Duodenal mucosa (tissue), 2 donors: ENCODE data around the gene GNGT1.

Experiments
- H3K27ac ChIP-seq: one replicate; pipeline ENCODE4 v1.7.0; 2013; ENCODE audit warnings: low read depth, low read length
- H3K27me3 ChIP-seq, 2 donors: one replicate each; pipeline ENCODE4 v1.7.0; 2013; ENCODE audit warnings: low read length in 2 of 2, control low read depth in 1 of 2; ENCODE audit not compliant: insufficient read depth in 2 of 2, control insufficient read depth in 1 of 2
- H3K36me3 ChIP-seq, 2 donors: one replicate each; pipeline ENCODE4 v1.7.0; 2013; ENCODE audit warnings: low read length in 2 of 2, control low read depth in 1 of 2; ENCODE audit not compliant: insufficient read depth in 2 of 2, control insufficient read depth in 1 of 2
- H3K4me1 ChIP-seq, 2 donors: one replicate each; pipeline ENCODE4 v1.7.0; 2013; ENCODE audit warnings: low read length in 2 of 2, control low read depth in 1 of 2; ENCODE audit not compliant: insufficient read depth in 2 of 2, control insufficient read depth in 1 of 2
- H3K4me3 ChIP-seq, 2 donors: one replicate each; pipeline ENCODE4 v1.7.0; 2013; ENCODE audit warnings: low read length in 2 of 2, low read depth in 1 of 2
- H3K9ac ChIP-seq, 2 donors: one replicate each; pipeline ENCODE4 v1.7.0; 2013; ENCODE audit warnings: low read length in 2 of 2, low read depth in 1 of 2
- H3K9me3 ChIP-seq, 2 donors: one replicate each; pipeline ENCODE4 v1.7.0; 2013; ENCODE audit warnings: low read length in 2 of 2, control low read depth in 1 of 2; ENCODE audit not compliant: control insufficient read depth in 1 of 2

GNGT1 gene

GRCh38 chr7:93937818-93938217 lies 31.5 kb downstream of the GNGT1 start:
- Histone ChIP-seq H3K27ac (no peak overlapping the region), H3K9me3 (no peaks in the 10 kb centered on the region), H3K9ac (no peak overlapping the region), H3K27me3 (no peaks in the 10 kb centered on the region), H3K36me3 (no peaks in the 10 kb centered on the region), H3K4me3 (no peak overlapping the region), H3K4me1 (no peaks in the 10 kb centered on the region)

DNA sequence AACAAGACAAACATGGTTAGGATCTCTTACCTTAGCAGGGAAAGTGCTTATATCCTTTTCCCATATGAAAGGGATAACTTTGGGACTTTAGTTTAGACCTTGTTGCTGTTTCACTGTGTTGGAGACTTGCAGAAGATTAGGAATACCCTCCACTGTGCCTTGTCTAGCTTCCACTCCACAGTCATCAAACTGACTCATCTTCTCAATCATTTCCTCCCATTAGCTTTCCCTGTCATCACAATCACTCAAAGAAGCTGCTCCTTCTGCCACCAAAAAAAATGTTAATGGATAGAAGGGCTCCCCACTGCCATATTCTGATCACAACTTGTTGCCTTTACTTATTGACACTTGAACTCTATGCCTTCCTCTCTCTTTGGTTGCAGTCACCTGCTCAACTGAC lies 31.9 kb downstream of the GNGT1 start:
- Histone ChIP-seq H3K4me3 (no peak overlapping the region), H3K9ac (no peak overlapping the region), H3K9me3 (no peaks in the 10 kb centered on the region), H3K27ac (no peak overlapping the region), H3K4me1 (no peaks in the 10 kb centered on the region), H3K36me3 (no peaks in the 10 kb centered on the region), H3K27me3 (no peaks in the 10 kb centered on the region)

- Histone ChIP-seq H3K4me1 (no peaks in the 10 kb centered on the region), H3K27ac (no peak overlapping the region), H3K4me3 (no peak overlapping the region), H3K9me3 (no peaks in the 10 kb centered on the region), H3K36me3 (no peaks in the 10 kb centered on the region), H3K27me3 (no peaks in the 10 kb centered on the region), H3K9ac (no peak overlapping the region)
Measured at GRCh38 chr7:93941945-93942344, 35.6 kb downstream of the GNGT1 start.

GRCh38 chr7:93943816-93944540 lies 37.6 kb downstream of the GNGT1 start:
- Histone ChIP-seq H3K4me3 (no peak overlapping the region), H3K4me1 (no peaks in the 10 kb centered on the region), H3K36me3 (no peaks in the 10 kb centered on the region), H3K27me3 (no peaks in the 10 kb centered on the region), H3K27ac (no peak overlapping the region), H3K9me3 (no peaks in the 10 kb centered on the region), H3K9ac (no peak overlapping the region)

GRCh38 chr7:93944673-93945072 lies 38.3 kb downstream of the GNGT1 start:
- H3K27me3 ChIP-seq, result no peaks in the 10 kb centered on the region
- H3K36me3 ChIP-seq, result no peaks in the 10 kb centered on the region
- no peaks in the 10 kb centered on the region for H3K4me1 ChIP-seq
- H3K27ac ChIP-seq, result no peak overlapping the region
- no peak overlapping the region for H3K9ac ChIP-seq
- no peak overlapping the region for H3K4me3 ChIP-seq
- no peaks in the 10 kb centered on the region for H3K9me3 ChIP-seq

DNA sequence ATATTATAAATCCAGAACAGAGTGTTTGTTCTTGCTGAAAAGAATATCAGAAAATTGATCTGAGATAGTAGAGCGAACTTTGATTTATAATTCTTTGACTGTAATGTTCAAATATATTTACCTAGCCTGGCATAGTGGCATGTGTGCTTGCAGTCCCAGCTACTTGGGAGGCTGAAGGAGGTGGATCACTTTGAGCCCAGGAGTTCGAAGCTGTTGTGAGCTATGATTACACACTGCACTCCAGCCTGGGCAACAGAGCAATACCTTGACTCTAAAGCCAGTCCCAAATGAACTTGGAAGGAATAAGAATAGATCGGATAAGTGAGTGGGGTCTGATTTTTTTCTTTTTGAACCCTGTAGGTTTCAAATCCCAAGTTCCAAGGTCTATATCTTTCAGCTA lies 38.7 kb downstream of the GNGT1 start:
- no peaks in the 10 kb centered on the region for H3K4me1 ChIP-seq
- H3K27ac ChIP-seq, result no peak overlapping the region
- no peaks in the 10 kb centered on the region for H3K36me3 ChIP-seq
- H3K27me3 ChIP-seq, result no peaks in the 10 kb centered on the region
- H3K4me3 ChIP-seq, result no peak overlapping the region
- H3K9me3 ChIP-seq, result no peaks in the 10 kb centered on the region
- no peak overlapping the region for H3K9ac ChIP-seq

- Histone ChIP-seq H3K27ac (no peak overlapping the region), H3K27me3 (no peaks in the 10 kb centered on the region), H3K9ac (no peak overlapping the region), H3K4me3 (no peak overlapping the region), H3K9me3 (no peaks in the 10 kb centered on the region), H3K4me1 (no peaks in the 10 kb centered on the region), H3K36me3 (no peaks in the 10 kb centered on the region)
Measured at GRCh38 chr7:93945756-93946535, 39.6 kb downstream of the GNGT1 start.

DNA sequence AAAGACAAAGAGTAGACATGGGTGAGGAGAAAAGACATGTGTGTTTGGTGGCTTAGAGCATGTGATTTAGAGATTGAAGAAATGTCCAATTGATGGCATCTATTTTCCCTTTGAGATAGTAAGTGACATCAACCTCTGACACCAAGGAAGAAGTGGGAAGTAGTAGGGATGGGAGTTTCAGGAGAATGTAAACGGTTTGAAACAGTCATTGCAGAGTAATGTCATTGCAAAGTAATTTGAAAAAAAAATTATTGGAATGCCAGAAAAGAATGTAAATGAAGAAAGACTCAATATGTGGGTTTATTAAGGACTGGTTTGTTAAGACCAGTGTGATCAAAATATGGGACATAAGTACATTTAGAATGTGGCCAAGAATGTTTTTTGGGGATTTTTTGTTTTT lies 41.7 kb downstream of the GNGT1 start:
- no peaks in the 10 kb centered on the region for H3K4me1 ChIP-seq
- H3K27me3 ChIP-seq, result no peaks in the 10 kb centered on the region

DNA sequence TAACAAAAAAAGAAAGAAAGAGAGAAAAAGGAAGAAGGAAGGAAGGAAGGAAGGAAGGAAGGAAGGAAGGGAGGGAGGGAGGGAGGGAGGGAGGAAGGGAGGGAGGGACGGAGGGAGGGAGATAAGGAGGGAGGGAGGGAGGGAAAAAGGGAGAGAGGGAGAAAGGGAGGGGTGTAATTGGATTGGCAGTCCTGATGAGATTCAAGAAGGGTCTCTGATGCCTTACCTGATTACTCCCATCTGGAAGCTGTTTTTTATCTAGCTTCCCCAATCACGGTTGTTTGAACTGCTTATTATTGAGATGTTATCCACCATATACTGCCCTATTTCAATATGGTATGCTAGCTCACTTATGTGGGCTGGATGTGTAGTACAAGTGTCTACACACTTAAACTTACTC lies 42.5 kb downstream of the GNGT1 start:
- H3K36me3 ChIP-seq, result no peaks in the 10 kb centered on the region
- H3K4me3 ChIP-seq, result no peak overlapping the region
- no peaks in the 10 kb centered on the region for H3K27me3 ChIP-seq
- no peak overlapping the region for H3K27ac ChIP-seq
- no peak overlapping the region for H3K9ac ChIP-seq
- H3K9me3 ChIP-seq, result no peaks in the 10 kb centered on the region
- no peaks in the 10 kb centered on the region for H3K4me1 ChIP-seq

More for the DNA sequence above, 41.7 kb downstream of the GNGT1 start:
- Histone ChIP-seq H3K9me3 (no peaks in the 10 kb centered on the region), H3K36me3 (no peaks in the 10 kb centered on the region), H3K4me3 (no peak overlapping the region), H3K27ac (no peak overlapping the region), H3K9ac (no peak overlapping the region)

GRCh38 chr7:93949423-93949822 lies 43.1 kb downstream of the GNGT1 start:
- Histone ChIP-seq H3K4me1 (no peaks in the 10 kb centered on the region), H3K4me3 (no peak overlapping the region), H3K36me3 (no peaks in the 10 kb centered on the region), H3K27me3 (no peaks in the 10 kb centered on the region), H3K9ac (no peak overlapping the region), H3K27ac (no peak overlapping the region), H3K9me3 (no peaks in the 10 kb centered on the region)
